Central memory CD8-positive, alpha-beta T cell (primary cell): ENCODE data around the gene C7orf57.
A peak's percentile ranks its signal among the peaks of the same experiment; 100 is the strongest.
"Not testable (repeated sequence)": the region's sequence is repeated elsewhere in the genome, so short reads cannot be mapped to it uniquely, and the experiment has no call there.

Experiments
- ATAC-seq: fragments of 150-1000 bp; cut with Tn5 transposase; replicated peaks from 2 replicates; pipeline ENCODE4 v1.10.0; 2022; ENCODE audit warnings: mild to moderate bottlenecking, moderate FRiP score, moderate number of reproducible peaks; ENCODE audit not compliant: poor library complexity, severe bottlenecking; ENCODE audit errors: extremely low read depth
- DNase-seq, 2 donors: peaks; one replicate each; pipeline ENCODE4 v3.0.0; 2021; ENCODE audit warnings: low spot score in 2 of 2
- H3K27ac Mint-ChIP-seq: one replicate; pipeline ENCODE4 v1.8.0; 2022; ENCODE audit warnings: low read depth, mild to moderate bottlenecking, moderate library complexity, mixed read lengths
- H3K27me3 Mint-ChIP-seq: one replicate; pipeline ENCODE4 v1.8.0; 2022; ENCODE audit warnings: mixed read lengths
- H3K36me3 Mint-ChIP-seq: one replicate; pipeline ENCODE4 v1.8.0; 2022; ENCODE audit warnings: mild to moderate bottlenecking, moderate library complexity, mixed read lengths; ENCODE audit not compliant: insufficient read depth
- H3K4me1 Mint-ChIP-seq: one replicate; pipeline ENCODE4 v1.8.0; 2022; ENCODE audit warnings: mixed read lengths
- H3K4me3 Mint-ChIP-seq: one replicate; pipeline ENCODE4 v1.8.0; 2022; ENCODE audit warnings: mild to moderate bottlenecking, moderate library complexity, mixed read lengths
- H3K9me3 Mint-ChIP-seq: one replicate; pipeline ENCODE4 v1.8.0; 2022; ENCODE audit warnings: mixed read lengths

C7orf57 gene

GRCh38 chr7:48035301-48035966 lies at the start of gene C7orf57:
Gene C7orf57, plus strand, starts transcription at chr7:48035543. Its CDS starts 766 bp downstream, at chr7:48036309.
- Mint-ChIP-seq H3K9me3 (no peaks in the 10 kb centered on the region), H3K27ac (peak within 1 kb of the TSS; percentile 91), H3K27me3 (peaks cover 18% of the 10 kb centered on the region), H3K36me3 (peaks cover 5% of the 10 kb centered on the region), H3K4me1 (peaks cover 11% of the 10 kb centered on the region), H3K4me3 (peak within 1 kb of the TSS; percentile 82)
- peak; percentile 63 to 78 for DNase-seq
- peak; percentile 96 for ATAC-seq

- DNase-seq (no peak), ATAC-seq (no peak)
- Mint-ChIP-seq H3K27ac (no peak overlapping the region), H3K4me3 (no peak overlapping the region), H3K4me1 (peaks cover 19% of the 10 kb centered on the region), H3K9me3 (no peaks in the 10 kb centered on the region), H3K36me3 (peaks cover 2% of the 10 kb centered on the region), H3K27me3 (no peaks in the 10 kb centered on the region)
Observed at GRCh38 chr7:47988496-47989386, 46.6 kb upstream of the C7orf57 start.

- H3K27me3 Mint-ChIP-seq, ATAC-seq, H3K4me3 Mint-ChIP-seq, H3K9me3 Mint-ChIP-seq, H3K27ac Mint-ChIP-seq, H3K36me3 Mint-ChIP-seq, DNase-seq: not testable (repeated sequence)
- H3K4me1 Mint-ChIP-seq, result peaks cover 19% of the 10 kb centered on the region
Observed at GRCh38 chr7:47989607-47990400, 45.5 kb upstream of the C7orf57 start.

- Mint-ChIP-seq H3K36me3 (peaks cover 2% of the 10 kb centered on the region), H3K4me1 (peaks cover 19% of the 10 kb centered on the region), H3K27me3 (no peaks in the 10 kb centered on the region), H3K27ac (no peak overlapping the region), H3K4me3 (no peak overlapping the region), H3K9me3 (peaks cover 5% of the 10 kb centered on the region)
- DNase-seq (no peak), ATAC-seq (no peak)
Observed at GRCh38 chr7:47990592-47990991, 44.8 kb upstream of the C7orf57 start.

GRCh38 chr7:47991270-47991669 lies 44.1 kb upstream of the C7orf57 start:
- Mint-ChIP-seq H3K36me3 (peaks cover 2% of the 10 kb centered on the region), H3K27ac (peak overlapping the region; percentile 95)

GRCh38 chr7:47991741-47992311 lies 43.5 kb upstream of the C7orf57 start:
- peak; percentile 73 to 75 for DNase-seq
- Mint-ChIP-seq H3K27ac (peak overlapping the region; percentile 95), H3K4me1 (peaks cover 19% of the 10 kb centered on the region), H3K27me3 (no peaks in the 10 kb centered on the region), H3K4me3 (peak overlapping the region; percentile 82), H3K9me3 (peaks cover 5% of the 10 kb centered on the region), H3K36me3 (peaks cover 2% of the 10 kb centered on the region)
- ATAC-seq, result peak; percentile 96

More at GRCh38 chr7:47991270-47991669, 44.1 kb upstream of the C7orf57 start:
- Mint-ChIP-seq H3K4me3 (peak overlapping the region; percentile 82), H3K4me1 (peaks cover 19% of the 10 kb centered on the region), H3K27me3 (no peaks in the 10 kb centered on the region), H3K9me3 (peaks cover 5% of the 10 kb centered on the region)
- no peak for DNase-seq
- no peak for ATAC-seq

GRCh38 chr7:47992446-47992845 lies 42.9 kb upstream of the C7orf57 start:
- Mint-ChIP-seq H3K36me3 (peaks cover 2% of the 10 kb centered on the region), H3K9me3 (peaks cover 5% of the 10 kb centered on the region), H3K4me1 (peaks cover 19% of the 10 kb centered on the region), H3K27ac (peak overlapping the region; percentile 95), H3K4me3 (peak overlapping the region; percentile 82), H3K27me3 (no peaks in the 10 kb centered on the region)
- DNase-seq (no peak), ATAC-seq (no peak)

GRCh38 chr7:47999413-47999812 lies 35.9 kb upstream of the C7orf57 start:
- H3K27me3 Mint-ChIP-seq, result peaks cover under 1% of the 10 kb centered on the region
- H3K4me3 Mint-ChIP-seq, result no peak overlapping the region
- no peaks in the 10 kb centered on the region for H3K4me1 Mint-ChIP-seq
- H3K9me3 Mint-ChIP-seq, result peaks cover 5% of the 10 kb centered on the region
- no peak overlapping the region for H3K27ac Mint-ChIP-seq
- no peaks in the 10 kb centered on the region for H3K36me3 Mint-ChIP-seq
- DNase-seq (no peak), ATAC-seq (no peak)

- H3K4me1 Mint-ChIP-seq, H3K9me3 Mint-ChIP-seq, H3K36me3 Mint-ChIP-seq, ATAC-seq, H3K27ac Mint-ChIP-seq, H3K27me3 Mint-ChIP-seq, DNase-seq, H3K4me3 Mint-ChIP-seq: not testable (repeated sequence)
Observed at GRCh38 chr7:48000164-48000563, 35.2 kb upstream of the C7orf57 start.

- Mint-ChIP-seq H3K27me3 (peaks cover 26% of the 10 kb centered on the region), H3K4me1 (no peaks in the 10 kb centered on the region), H3K27ac (no peak overlapping the region), H3K9me3 (no peaks in the 10 kb centered on the region), H3K36me3 (no peaks in the 10 kb centered on the region), H3K4me3 (no peak overlapping the region)
- no peak for DNase-seq
- no peak for ATAC-seq
Observed at GRCh38 chr7:48004032-48004431, 31.3 kb upstream of the C7orf57 start.

GRCh38 chr7:48004638-48005037 lies 30.7 kb upstream of the C7orf57 start:
- Mint-ChIP-seq H3K4me3 (no peak overlapping the region), H3K36me3 (no peaks in the 10 kb centered on the region), H3K9me3 (no peaks in the 10 kb centered on the region), H3K4me1 (no peaks in the 10 kb centered on the region), H3K27me3 (peaks cover 26% of the 10 kb centered on the region), H3K27ac (no peak overlapping the region)
- DNase-seq (no peak), ATAC-seq (no peak)

GRCh38 chr7:48006866-48007265 lies 28.5 kb upstream of the C7orf57 start:
- Mint-ChIP-seq H3K4me1 (no peaks in the 10 kb centered on the region), H3K27me3 (peaks cover 26% of the 10 kb centered on the region), H3K36me3 (no peaks in the 10 kb centered on the region), H3K27ac (no peak overlapping the region), H3K9me3 (no peaks in the 10 kb centered on the region), H3K4me3 (no peak overlapping the region)
- ATAC-seq (no peak), DNase-seq (no peak)
